ENCODE results near the gene BMP2K.

The BMP2K gene

DNA sequence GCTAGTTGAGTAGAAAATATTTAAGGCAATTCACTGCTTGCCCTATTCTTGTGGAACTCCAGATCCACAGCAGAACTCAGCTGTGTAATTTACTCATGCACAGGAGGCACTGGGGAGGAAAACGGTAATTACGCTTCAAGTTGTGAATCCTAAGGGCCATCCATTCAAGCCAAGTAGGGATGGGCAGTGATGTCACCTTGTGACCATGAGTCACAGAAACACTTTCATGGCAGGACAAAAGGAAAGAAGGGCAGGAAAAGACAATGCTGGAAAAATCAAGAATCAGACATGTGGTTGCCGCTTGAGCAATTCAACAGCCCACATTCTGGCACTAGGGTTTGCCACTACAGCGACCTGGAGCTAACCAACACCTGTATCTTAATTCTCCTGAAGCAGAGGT lies 161.7 kb downstream of the BMP2K start:
- DNase-seq (ENCODE audit: low spot score) = no peak

DNA sequence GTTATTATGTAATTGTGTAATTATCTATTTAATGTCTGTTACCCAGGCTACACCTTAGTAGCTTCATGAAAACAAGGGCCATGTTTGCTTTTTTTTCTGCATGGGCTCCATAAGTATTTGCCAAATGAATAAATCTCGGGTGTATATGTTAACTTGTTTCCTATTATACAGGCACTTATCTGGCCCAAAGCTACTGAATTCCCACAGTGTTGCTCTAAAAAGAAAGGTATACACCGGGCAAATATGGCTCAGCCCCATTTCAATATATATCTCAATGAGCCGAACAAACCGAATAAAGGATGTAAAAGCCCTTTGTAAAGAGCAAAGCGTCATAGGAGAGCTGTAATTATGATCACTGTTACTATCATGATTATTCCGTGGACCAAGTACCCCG lies 162.3 kb downstream of the BMP2K start:
- no peak for DNase-seq (ENCODE audit: low spot score)

DNA sequence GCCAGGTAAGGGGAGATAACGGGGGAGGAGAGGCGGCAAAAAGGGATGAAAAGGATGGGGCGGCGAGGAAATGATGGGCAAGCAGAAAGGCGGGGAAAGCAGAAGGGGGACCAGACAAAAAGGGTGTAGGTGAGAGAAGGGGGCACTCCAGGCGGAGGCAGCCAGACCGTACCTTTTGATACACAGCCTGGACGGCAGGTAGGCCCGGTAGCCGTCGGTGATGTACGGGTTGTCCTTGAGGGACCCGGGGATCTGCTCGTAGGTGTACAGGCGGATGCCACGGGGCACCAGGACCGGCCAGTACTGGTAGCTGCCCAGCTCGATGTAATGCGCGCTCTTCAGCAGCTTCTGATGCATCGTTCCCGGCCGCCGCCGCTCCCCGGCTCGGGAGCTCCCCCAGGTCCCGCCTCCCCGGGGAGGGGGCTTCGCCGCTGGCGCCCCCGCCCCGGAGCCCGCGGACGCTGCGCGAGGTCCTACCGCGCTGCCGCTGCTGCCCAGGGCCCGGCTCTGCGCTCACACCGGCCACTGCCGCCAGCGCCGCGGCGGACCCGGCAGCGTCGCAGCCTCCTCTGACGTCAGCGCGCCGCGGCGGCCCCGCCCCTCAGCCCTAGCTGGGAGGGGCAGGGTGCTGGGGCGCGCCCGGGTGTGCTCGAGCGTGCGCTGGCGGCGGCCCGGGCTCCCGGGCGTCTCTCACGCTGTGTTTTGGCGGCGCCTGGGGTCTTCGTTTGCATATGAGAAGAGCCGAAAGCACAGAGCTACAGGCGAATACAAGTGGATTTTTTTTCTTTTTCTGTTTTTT lies 162.9 kb downstream of the BMP2K start, which contains the start of gene PAQR3:
TSS of gene PAQR3 (minus strand) at position 571 of the 799 bp plus-strand sequence. CDS start at position 357, 214 bp downstream.
- peak; percentile 79 for DNase-seq (ENCODE audit: low spot score)

DNA sequence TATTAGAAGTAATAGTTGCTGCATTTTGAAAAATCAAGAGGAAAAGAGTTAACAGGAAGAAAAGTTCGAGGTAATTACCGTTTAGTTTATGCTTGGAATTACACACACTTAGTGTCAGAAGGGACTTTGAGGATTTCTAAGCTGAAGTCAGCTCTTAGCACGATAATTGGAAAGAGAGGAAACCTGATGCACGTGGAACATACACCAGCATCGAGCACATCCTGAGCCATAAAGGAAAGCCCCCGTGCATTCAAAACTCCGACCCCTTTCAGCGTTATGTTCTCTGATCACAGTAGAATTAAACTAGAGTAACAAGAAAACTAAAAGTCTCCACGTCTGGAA lies 163.5 kb downstream of the BMP2K start:
- DNase-seq (ENCODE audit: low spot score) = no peak

DNA sequence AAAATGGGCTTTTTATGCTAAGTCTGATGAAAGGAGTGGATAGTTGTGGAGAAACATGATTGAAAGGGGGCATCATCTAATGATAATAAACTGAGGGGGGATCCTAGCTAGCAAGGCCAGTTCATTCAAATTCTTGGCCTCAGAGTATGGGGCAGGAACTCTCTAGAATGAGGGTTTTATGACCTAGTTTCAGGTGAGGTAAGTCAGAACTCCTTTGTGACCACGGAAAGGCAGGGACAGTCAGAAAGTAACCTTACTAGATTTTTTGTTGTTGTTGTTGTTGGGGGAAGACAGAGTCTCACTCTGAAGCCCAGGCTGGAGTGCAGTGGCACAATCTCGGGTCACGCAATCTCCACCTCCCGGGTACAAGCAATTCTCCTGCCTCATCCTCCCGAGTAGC lies 164.6 kb downstream of the BMP2K start:
- DNase-seq (ENCODE audit: low spot score) = no peak

DNA sequence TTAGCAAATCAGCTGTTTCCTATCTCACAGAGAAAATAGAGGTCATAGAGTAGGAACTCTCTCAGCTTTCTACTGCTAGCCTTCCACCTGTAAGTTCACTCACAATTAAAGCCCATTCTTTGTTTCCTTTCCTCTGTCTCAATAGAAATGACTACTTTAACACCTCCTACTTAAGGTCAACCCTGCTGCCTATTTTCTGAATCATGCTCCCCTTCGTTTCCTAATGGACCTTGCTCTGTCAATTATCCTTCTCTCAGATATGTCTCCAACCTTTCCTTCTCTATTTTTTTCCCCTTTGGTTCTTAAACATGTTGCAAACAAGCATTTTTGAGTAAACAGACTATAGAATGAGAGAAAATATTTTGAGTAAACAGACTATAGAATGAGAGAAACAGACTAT lies 168.2 kb downstream of the BMP2K start:
- DNase-seq (ENCODE audit: low spot score) = no peak

DNA sequence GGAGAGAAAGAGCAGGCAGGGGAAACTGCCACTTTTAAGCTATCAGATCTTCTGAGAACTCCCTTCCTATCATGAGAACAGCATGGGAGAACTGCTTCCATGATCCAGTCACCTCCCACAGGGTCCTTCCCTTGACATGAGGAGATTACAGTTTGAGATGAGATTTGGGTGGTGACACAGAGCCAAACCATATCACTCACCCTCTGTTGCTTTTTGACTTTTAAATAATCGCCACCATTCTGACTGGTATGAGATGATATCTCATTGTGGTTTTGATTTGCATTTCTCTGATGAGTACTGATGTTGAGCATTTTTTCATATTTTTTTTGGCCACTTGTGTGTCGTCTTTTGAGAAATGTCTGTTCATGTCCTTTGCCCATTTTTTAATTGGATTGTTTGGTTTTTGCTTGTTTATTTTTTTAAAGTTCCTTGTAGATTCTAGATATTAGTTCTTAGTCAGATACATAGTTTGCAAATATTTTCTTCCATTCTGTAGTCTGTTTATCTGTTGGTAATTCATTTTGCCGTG lies 169.6 kb downstream of the BMP2K start:
- DNase-seq (ENCODE audit: low spot score) = no peak

DNA sequence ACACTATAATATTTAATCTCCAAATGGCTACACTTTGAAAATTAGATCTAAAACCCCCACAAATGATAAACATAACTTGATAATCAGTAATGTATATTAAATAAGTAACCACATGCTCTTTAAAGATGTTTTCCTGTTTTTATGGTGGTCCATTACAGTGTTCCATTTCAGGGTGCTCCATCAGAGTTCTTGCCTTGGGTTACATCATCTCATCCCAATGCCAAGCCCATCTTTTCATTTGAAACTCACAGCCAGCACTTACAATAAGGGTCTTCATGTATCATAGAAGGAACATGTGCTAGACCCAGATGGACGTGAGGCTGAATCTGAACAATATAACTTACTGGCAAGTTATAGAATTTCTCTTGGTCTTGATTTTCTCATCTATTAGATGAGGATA lies 173.6 kb downstream of the BMP2K start:
- no peak for DNase-seq (ENCODE audit: low spot score)

DNA sequence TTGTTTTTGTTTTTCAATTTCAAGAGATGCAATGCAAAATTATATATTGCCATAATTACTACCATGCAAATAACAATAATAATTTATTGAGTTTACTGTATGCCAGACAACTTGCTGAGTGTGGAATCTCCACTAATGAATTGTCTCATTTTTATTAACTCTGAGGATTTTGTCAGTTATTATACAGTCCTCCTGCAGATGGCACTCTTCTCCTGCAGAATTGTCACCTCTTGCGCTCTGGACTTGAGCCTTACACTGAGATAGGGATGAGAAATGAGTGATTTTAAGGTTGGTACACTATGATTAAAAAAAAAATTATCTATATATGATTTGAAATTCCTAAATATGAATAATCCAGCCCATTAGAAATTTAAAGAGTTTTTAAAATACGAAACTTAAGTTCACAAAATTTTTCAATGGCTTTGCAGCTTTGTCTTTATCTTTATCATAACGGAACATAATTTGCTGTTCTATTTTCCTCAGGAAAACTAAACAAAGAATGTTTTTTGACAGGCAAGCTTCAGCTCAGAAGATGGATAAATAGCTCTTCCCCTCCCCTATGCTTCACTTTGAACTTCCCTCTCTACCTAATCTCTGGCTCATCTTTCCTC lies 175.8 kb downstream of the BMP2K start:
- DNase-seq (ENCODE audit: low spot score) = peak; percentile 13

DNA sequence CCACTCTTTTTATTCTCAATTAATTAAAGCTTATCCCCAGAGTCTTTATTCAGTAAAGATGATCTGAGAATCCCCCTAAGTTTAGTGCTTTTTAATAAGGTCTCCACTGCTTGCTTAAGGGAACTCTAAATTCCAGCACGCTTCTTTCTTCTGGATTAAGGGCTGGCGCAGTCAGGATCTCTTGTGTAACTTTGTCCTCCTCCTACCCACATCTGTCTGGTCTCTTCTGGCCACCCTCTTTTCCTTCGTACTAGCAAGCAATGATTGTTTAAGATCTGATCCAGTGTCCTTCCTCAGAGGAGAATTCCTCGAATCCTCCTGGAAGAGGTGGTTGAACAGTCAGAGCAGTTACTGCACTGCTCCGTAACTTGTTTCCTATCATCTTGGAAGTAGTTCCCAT lies 177.1 kb downstream of the BMP2K start:
- no peak for DNase-seq (ENCODE audit: low spot score)

DNA sequence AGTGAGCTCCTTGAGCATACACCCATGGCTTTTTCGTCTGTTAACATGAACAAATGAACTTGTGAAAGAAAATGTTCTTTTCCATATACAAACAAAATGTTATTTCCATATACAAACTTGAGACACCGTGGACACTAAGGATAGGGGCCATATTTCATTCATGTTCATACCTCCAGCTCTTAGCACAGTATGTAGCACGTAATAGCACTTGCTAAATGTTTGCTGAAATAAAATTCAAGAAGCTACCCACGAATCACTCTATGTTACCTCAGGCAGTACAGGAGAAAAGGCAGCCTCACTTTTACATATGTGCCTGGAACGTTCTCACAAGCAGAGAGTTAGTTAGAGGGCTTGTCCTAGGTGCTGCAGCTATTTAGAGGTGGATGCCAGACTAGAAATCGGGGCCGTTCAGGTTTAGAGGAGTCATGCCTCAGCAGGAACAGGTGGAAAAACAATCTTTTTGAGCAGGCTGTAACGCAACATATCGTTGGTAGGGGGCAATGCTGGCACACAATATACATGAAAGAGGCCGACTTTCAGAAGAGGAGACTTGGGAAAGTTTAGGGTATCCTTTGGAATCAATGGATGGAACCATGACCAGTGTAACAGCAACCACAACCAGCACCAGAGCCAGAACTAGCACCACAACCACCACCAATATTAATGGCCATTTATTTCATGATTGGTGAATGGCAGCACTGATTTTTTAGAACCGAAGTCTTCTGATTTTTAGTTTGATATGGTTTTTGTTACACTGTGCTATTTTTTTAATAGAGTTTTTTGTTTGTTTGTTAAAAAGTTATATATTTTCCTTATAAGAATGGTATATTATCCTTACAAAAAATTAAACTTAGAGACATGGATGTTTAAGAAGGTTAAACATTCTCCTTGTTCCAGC lies 177.9 kb downstream of the BMP2K start:
- no peak for DNase-seq (ENCODE audit: low spot score)

DNA sequence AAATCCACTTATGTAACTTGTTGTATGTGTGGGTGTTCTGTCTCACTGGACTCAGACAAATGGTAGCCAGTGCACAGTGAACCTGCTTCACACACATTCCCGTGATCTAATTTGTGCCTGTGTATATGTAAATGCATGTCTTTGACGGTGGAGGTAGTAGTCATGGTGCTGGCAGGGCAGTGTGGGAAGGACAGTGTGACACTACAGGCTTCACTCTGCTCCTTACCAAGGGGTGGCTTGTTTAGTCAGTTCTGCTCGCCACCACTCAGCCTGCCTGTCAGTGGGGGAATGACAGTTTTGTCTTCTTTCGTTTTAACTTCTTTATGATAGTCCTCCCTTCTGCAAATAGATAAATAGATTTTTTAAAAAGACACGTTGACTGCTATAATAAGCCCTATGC lies 180.8 kb downstream of the BMP2K start:
- no peak for DNase-seq (ENCODE audit: low spot score)

DNA sequence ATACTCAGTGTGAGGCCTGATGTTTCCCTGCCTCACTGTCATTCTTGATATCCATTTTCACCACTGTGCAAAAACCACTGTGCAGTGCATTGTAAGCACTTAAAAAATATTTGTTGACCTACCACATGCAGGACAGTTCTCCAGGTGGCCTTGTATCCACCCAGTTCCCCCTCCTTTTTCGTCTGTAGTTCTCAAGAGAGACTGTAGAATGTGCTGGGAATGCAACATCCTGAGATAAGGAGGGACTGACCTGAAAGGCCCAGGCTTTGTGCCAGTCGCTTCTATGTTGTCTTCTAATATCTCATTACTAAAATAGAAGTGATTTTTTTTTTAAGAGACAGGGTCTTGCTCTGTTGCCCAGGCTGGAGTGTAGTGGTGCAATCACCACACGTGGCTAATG lies 184.8 kb downstream of the BMP2K start:
- DNase-seq (ENCODE audit: low spot score) = no peak

Data from HuH-7 (cell line).